Sigmoid colon (tissue), 4 donors: Measurements from ENCODE around the gene SF1.

Experiments used
- EP300 ChIP-seq, 4 donors: sonication (generic); formaldehyde crosslinking; IDR thresholded peaks; one replicate each; pipeline ENCODE4 v1.6.1; 2017; ENCODE audit warnings: antibody characterized with exemption in 4 of 4
- POLR2A ChIP-seq, 2 donors: fragments of 450-650 bp; IDR thresholded peaks; one replicate each; pipeline ENCODE4 v1.6.1; 2016; ENCODE audit warnings: antibody characterized with exemption in 2 of 2, mild to moderate bottlenecking in 2 of 2, moderate library complexity in 2 of 2
- POLR2AphosphoS5 ChIP-seq, 4 donors: sonication (generic); formaldehyde crosslinking; IDR thresholded peaks; one replicate each; pipeline ENCODE4 v1.6.1; 2017; ENCODE audit warnings: antibody characterized with exemption in 4 of 4
- TF ChIP-seq, protein P1 (sequence below), 4 experiments: fragments of 450-650 bp in 3 of 4; fragments of 200-600 bp in 1 of 4; IDR thresholded peaks; one replicate each; pipeline ENCODE4 v1.5.1; 2016 to 2019; ENCODE audit warnings: antibody characterized with exemption in 4 of 4, mild to moderate bottlenecking in 3 of 4, moderate library complexity in 2 of 4

DNA sequence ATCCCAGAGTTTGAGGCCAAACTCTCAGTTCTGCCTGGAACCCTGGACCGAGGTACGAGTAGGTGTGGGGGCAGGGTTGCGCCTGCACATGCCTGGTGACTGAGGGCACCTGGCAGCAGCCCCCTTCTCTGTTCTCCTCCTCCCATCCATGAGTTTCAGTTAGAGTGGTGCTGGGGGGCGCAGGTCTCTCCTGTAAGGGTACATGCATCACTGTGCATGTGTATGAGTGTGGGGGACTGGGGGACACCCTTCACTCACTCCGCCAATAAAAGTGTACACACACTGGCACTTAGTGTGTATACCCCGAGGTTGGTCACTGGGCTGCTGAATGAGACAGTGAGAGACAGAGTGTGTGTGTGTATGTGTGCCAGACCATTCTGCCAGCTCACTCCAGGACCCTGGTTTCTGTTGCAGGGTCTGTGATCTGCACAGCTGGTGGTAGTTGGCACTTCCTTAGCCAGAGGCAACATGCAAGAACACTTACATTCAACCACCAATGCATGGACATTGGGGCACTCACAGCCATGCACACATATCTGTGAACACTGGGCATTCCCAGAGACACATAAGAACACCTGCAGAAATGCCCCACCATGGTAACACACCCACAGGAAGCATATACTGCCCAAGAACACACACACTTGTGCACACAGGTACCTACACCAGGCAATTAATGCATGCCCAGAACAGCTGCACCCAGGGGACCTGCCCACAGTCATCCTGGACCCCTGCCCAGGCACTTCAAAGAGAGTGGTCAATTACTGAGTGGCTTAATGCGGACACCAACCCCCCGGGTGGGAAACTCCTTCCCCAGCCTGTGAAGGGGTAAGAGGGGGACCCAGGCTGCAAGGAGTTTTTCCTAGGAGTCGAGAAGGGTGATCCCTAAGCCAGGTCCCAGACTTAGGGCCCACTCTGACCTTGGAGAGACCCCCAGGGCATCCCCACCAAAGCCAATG is 54.2 kb downstream of the SF1 start:
- TF ChIP-seq, protein P1, sequence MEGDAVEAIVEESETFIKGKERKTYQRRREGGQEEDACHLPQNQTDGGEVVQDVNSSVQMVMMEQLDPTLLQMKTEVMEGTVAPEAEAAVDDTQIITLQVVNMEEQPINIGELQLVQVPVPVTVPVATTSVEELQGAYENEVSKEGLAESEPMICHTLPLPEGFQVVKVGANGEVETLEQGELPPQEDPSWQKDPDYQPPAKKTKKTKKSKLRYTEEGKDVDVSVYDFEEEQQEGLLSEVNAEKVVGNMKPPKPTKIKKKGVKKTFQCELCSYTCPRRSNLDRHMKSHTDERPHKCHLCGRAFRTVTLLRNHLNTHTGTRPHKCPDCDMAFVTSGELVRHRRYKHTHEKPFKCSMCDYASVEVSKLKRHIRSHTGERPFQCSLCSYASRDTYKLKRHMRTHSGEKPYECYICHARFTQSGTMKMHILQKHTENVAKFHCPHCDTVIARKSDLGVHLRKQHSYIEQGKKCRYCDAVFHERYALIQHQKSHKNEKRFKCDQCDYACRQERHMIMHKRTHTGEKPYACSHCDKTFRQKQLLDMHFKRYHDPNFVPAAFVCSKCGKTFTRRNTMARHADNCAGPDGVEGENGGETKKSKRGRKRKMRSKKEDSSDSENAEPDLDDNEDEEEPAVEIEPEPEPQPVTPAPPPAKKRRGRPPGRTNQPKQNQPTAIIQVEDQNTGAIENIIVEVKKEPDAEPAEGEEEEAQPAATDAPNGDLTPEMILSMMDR (IDR thresholded peaks at IDR 0.05): no peak
- TF ChIP-seq POLR2AphosphoS5 (IDR thresholded peaks at IDR 0.05): no peak
- TF ChIP-seq POLR2A (IDR thresholded peaks at IDR 0.05): no peak
- no peak for TF ChIP-seq EP300 (IDR thresholded peaks at IDR 0.05)
